HT-29 (cell line): Measurements from ENCODE around the gene NUCB2. TPM values are rescaled to one million over a fixed set of nuclear protein-coding genes. Genes with fewer than 3 reads are reported as not detected.

Source experiments
- DNase-seq: peaks from one replicate; pipeline ENCODE4 v3.0.0-alpha.2; 2015; ENCODE audit warnings: low spot score
- total RNA-seq: library from RNA; depleted of rRNA; stranded (reverse); fragments of >200 nt; shearing (Covaris generic); gene quantifications from 2 replicates; pipeline ENCODE4 v1.2.3, GENCODE V29; 2014

Gene NUCB2
- total RNA-seq, 1 experiment from 2014 or later = 9.5 TPM

DNA sequence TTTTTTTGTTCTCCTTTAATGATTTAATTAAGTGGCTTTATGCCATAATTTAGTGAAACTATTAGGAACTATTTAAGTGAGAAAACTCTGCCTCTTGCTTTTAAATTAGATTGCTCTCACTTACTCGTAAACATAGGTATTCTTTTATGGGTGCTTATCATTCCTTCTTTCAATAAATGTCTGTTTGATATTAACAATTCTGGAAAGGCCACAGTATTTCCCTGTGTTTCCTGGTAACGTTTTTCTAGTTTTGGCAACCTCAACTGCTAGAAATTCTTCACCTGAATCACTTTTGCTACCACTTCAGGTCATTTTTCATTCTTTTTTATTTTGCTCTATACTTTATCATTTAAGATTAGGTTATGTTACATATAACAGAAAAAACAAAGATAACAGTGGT is 55.1 kb downstream of the NUCB2 start:
- DNase-seq = peak; percentile 16

DNA sequence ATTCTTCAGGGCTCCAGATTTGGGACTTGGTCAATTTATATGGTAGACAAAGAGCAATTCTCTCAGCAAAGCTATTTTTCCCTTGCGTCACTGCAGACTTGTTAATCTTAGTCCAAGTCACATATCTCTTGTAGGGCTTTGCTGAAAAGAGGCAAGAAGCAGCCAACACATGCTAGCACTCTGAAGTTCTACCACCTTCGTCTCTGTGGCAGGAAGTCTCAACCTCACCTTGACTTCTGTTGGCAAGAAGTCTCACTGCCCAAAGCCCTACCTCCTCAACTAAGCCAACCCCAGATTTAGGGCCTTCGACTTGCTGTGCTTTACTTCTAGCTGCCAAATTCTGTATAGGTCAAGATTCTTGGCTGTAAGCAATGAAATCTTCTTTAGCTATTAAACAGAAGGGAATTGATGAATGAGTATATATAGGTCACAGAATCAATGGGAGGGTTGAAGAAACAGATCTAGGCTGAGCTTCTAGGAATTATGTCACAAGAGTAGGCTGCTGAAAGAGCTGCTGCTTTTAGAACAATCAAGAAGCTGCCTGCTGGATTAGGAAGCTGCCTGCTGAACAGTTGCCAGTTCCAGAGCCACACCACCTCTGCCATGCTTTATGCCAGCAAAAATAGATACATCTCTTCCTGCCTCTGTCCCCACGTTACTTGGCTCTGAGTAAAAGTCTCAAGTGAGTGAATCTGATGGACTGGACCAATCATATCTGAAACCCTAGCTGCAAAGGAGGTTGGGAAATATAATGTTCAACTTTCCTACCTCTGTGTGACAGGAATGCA is 57.5 kb downstream of the NUCB2 start:
- no peak for DNase-seq

DNA sequence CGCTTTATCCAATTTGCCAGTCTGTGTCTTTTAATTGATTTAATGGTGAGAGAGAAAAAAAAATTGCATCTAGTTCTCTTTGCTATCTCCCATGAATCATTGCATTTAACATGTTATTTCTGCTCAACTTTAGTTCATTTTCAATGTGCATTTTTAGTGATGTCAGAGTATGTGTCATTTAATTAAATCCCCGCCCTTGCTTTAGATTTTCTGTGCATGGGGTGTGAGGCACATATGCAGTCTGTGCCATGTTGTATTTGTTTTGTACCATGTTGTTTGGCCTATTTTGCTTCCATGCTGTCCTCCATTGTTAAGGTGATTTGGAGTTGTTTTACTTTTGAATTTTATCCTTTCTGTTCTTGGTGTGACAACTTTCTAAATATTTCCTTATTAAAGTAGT is 66.7 kb downstream of the NUCB2 start:
- no peak for DNase-seq

DNA sequence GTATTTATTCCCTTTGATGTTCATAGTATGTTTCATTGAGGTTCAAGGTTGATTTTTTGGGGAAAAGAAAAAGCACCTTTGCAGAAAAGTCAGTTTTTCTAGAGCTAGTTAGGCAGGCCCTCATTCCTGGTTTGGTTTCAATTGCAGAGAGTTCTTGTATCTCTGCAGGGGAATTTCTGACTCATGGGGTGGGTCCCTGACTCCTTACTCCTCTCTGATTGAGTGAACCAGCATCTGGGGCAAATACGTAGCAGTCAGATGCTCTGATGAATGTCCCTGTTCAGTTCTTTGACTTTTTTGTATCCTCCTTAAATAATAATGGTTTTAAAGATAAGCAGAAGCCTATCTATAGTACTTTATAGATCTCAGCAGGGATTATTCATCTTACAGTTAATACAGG is 67.4 kb downstream of the NUCB2 start:
- no peak for DNase-seq

DNA sequence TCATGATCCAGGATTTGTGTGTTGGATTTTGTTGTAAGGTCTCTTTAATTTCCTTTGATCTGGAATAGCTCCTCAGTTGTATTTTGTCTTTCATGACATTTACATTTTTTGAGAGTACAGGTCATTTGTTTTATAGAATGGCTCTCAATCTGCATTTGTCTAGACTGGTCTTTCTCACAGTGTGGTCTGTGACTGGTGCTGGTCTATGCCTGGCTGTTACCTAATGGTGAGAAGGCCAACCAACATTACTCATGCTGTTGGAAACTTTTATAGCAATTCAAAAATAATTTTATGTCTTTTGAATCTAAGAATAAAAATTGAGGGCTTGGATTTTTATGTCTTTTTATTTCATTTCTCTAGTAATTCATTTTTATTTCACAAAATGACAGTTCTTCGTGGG is 71.1 kb downstream of the NUCB2 start:
- DNase-seq = no peak

DNA sequence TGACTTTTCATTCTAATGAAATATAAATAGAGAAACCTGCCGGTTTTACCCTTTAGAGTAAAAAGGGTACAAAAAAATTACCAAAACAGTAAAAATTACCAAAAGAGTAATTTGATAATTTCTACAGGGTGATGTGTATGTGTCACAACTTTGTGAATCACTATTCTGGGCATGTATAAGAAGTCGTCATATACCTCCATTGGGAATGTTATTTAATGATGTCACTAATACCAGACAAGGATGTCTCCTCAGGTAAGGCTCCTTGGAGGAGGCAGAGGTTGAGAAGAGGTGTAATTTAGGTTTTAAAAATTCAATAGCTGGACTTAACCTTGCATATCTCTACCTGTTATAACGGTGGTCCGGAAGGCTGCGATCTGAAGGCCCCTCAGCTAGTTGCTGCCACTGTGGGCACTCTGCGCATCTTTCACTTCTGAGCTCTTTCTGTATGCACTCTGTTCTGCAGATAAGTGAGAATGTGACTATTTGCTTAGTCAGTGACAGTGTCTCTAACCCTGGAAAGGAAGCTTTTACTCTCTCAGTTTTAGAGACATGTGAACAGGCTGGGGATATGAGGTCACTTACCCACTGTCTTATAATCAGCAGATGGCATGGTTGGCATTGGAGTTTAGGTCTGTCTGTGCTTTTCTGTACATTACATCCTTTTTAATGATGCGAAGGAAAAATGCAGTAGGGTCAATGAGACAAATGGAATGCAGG is 74.1 kb downstream of the NUCB2 start:
- no peak for DNase-seq

DNA sequence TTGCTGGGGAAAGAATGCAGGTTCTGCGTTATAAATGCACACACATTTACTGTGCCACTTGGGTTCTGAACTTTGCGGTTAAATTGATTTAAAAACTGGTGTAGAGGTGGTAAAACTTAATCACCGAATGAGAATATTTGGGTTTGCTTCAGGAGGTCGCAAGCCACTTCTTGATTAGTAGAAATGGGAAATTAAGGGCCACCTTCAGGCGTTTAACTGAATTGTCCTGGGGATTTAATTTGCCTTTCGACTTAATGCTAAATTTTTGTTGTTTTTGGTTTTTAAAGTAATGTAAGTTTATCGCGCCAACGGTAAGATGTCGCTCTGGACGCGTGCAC is 74.6 kb downstream of the NUCB2 start:
- no peak for DNase-seq

DNA sequence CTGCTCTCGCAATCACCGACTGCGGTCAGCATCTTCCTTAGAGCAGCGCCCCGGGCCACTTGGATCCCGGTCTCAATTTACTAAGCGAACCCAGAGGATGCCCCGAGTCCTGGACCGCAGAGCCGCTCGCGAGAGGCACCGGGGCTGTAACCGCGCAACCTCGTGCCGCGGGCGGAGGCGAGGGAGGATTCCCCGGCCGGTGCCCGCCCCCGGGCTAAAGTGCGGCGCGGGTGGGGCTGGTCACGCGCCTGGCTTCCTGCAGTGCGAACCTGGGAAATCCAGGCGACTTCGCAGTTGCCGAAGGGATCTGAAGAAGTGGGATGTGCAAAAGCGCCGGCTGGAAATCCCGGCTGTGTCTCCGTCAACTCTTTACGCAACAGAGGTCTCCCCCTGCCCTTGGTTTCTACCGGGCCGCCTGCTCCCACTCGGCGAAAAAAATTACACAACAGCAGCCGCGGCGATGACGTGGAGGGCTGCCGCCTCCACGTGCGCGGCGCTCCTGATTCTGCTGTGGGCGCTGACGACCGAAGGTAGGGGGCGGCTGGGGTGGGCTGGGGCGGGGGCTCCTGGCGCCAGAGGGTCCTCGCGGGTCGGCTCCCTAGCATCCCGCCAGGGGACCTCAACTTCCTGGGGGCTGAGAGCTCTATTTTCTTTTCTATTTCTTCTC is 75.1 kb downstream of the NUCB2 start, which contains the start of gene NCR3LG1:
NCR3LG1 (plus strand) TSS at position 291 of the 667 bp plus-strand sequence; CDS start at position 461, 170 bp downstream.
- DNase-seq = peak; percentile 67

DNA sequence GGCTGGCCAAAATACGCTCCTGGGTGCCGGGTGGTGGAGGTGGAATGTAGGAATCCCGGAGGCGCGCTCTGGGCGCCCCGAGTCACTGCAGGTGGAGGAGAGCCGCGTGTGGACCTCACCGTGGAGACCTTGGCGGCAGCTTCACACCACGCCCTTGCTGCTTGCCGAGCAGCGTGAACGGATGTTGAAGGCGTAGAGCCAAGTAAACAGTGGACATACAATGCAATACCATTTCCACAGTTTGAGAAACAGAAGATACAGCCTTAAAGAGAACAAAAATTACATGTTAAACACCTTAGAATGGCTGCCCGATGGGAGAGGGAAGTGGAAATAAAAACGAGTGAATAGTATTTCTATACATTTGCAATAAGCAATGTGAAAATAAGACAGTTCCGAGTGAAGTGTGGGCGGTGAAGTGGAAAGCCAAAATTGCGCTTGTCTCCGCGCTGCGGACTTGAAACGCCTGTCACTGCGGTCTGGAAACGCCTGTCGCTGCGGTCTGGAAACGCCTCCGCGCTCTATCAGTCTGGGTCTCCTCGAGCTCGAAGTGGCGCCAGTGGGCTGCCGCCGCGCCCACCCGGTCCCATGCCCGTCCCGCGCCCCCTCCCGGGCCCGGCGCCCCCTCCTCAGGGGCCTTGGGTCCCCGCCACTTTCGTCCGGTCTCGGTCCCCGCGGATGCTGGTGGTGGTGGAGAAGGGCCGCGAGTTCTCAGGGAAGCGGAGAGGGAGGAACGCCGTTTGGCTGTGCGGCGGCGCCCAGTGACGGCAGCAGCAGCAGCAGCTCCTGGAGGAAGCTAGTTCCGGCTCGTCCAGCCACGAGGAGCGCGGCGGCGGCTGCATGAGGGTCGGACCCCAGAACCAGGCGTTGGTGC is 76.6 kb downstream of the NUCB2 start:
- DNase-seq = peak; percentile 76

DNA sequence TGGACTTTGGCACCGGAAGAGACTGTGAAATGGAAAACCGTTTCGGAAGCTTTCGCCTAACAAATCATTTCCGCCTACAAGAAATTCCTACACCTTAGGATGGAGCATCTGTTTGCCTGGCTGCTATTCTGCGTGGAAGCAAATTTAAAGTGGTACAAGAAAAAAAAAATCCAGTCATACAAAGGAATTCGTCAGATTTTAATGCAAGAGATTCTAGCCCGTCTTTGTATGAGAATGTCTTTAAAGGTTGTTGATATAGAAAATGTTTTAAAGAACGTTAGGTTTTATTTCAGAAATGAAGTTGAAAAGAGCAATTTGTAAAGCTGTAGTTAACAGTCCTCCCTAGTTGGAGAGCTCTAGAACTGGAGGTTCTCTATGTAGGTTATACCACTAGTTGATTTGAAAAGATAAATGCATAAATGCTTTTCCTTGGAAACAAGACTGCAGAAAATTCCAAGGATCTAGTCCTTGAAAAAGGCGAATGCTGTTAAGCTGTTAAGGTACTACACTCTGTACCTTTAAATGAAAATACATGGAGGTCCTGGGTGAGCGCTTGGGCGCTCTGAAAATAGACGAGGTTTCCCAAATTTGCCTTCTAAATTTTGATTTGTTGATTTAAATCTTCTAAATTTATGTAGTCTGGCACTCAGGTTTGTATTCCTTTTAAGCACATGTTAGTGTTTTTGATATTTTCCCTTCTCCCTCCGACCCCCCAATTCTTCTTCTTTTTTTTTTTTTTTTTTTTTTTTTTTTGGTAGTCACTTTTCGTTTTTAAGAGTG is 77.5 kb downstream of the NUCB2 start:
- peak; percentile 85 for DNase-seq

DNA sequence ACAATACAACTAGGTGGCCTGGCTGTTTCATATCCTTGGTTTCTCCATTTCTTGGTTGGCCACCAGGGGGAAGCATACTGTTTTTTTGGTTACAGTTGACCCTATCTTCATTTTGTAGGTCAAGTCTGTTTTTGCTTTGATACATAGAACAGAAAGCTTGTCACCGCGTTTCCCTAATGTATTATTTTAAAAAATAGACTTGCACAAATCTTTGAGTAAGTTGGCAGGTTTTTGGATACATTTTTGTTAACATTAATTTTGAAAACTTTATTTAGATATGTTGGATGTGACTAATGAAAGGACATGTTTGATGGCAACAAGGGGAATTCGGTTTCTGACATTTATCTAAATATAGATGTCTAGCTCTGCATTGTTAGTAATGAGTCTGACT is 78.1 kb downstream of the NUCB2 start:
- peak; percentile 88 for DNase-seq

DNA sequence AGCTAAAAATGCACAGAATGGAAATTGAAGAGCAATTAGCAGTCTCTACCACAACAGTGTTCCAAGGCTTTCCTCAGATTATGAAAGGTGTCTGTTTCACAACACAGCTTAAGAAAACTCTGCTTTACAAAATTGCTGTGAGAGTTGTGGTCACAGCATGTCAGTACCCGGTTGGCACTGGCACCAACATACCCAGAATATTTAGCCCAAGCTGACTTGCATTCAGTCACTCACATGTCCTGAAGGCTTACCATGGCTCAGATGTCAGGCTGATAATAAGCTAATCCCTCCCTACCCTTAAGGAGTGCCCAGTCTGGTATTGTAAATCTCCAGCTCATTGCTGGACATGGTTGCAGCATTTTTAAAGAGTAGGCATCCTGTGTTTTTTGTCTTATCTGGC is 90.0 kb downstream of the NUCB2 start:
- DNase-seq = no peak

DNA sequence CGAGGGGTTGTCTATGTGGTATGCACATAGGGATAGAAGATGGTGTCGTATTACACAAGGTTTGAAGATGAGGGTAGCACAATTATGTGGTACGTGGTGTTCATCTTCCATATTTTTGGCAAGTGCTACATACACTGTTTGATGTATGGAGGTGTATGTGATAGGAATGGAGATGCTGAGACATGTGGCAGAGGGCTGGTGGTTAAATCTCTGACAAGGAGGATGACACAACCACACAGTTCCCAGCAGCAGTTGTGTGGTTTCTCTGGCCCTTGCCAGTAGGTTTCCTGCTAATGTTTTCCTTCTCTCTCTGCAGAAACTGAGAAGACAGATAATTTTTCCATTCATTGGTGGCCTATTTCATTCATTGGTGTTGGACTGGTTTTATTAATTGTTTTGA is 92.0 kb downstream of the NUCB2 start:
- DNase-seq = no peak

DNA sequence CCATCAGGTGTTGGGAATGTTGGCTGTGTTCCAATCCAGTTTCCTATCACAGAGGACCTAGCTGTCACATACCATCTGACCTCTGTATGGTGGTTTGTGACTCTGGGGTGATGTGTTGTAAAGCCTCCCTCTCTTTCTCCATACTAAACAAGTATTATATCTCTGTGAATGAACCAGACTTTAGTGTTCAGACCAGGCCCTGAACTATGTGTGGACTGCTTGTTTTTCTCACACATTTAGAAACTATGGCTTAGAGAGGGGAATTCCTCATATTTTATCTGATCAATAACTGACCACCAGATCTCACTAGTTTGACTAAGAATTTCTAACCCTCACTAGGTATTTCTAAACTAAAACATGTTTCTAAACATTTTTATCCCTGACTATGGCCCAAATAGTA is 92.6 kb downstream of the NUCB2 start:
- DNase-seq = no peak

DNA sequence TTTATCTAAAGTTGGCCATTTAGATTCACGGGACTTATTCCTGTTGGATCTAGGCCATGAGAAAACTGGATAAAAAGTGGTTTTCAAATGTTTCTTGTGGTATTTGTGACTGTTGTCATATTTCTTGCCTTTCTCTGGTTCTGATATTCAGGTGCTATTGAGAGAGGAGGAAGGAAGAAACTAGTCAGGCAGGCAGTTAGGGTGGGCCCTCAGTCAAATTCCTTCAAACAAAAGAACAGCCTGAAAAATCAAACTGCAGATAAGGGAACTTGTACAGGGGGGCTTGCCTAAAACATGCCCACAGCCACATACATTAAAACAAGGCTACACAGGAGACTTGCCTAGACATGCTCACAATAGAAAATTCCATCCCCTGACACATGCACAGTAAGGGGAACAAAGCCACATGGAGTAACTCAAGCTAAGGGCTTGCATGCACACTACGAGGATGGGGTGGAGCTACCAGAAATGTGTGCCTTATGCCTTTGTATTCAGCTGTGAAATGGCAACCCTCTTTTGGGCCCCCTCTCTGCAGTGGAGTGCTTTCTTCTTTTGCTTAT is 93.2 kb downstream of the NUCB2 start:
- no peak for DNase-seq

DNA sequence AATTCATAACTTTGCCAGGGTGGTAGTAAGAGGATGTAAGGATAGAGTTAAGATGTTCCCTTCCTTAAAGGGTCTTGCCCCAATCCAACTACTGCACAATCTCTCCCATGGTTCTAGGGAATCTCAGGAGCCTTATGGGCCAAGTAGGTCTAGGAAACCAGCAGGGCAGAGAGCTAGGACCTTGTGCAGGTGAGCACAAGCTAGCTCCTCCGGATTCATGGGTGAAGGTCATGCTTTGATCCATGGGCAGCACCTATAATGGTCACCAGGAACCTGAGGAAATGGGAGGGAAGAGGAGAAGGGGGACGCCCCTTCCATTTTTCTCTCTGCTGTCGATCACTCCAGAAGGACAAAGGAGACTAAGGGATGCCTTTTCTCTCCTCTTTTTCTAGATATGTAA is 95.1 kb downstream of the NUCB2 start:
- no peak for DNase-seq

DNA sequence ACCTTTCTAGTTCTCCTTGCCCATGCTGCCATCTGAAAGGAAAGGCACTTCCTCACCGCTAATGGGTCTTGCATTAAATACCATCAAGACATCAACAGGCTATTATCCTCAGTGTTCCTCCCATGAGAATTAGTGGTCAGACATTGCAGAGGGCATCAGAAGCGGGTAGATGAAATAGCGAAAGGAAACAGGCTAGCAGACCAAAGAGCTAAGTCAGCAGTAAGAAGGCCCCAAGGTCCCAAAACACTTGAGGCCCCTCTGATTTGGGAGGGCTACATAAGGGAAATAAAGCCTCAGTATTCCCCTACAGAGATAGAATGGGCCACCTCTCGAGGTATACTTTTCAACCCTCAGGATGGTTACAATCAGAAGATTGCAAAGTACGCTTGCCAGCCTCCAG is 99.0 kb downstream of the NUCB2 start:
- no peak for DNase-seq

DNA sequence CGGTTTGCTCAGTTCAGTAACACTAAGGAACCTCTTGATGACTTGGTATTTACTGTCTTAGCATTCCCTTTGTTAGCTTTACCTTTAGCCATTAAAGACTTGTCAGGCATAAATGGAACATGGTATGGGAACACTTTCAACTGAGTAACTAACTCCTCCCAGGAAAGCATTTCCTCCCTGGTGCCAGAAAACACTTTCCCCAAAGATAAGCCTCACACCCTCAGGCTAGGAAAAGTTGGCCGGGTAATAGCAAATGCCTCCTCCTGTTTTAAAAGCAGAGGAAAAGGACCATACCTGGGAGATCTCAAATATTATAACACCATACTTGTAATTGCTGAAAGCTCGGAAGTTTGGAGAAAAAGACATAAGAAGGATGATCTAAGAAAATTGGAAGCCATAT is 100.0 kb downstream of the NUCB2 start:
- DNase-seq = no peak

DNA sequence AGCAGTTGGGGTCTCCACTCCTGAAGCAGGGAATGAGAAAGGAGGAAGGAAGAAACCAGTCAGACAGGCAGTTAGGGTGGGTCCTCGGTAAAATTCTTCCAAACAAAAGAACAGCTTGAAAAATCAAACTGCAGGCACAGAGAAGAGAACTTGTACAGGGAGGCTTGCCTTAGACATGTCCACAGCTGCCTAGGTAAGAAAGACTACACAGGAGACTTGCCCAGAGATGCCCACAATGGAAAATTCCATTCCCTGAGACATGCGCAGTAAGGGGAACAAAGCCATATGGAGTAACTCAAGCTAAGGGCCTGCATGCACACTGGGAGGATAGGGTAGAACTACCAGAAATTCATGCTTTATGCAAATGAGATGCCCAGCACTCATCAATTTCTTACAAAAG is 102.1 kb downstream of the NUCB2 start:
- no peak for DNase-seq

DNA sequence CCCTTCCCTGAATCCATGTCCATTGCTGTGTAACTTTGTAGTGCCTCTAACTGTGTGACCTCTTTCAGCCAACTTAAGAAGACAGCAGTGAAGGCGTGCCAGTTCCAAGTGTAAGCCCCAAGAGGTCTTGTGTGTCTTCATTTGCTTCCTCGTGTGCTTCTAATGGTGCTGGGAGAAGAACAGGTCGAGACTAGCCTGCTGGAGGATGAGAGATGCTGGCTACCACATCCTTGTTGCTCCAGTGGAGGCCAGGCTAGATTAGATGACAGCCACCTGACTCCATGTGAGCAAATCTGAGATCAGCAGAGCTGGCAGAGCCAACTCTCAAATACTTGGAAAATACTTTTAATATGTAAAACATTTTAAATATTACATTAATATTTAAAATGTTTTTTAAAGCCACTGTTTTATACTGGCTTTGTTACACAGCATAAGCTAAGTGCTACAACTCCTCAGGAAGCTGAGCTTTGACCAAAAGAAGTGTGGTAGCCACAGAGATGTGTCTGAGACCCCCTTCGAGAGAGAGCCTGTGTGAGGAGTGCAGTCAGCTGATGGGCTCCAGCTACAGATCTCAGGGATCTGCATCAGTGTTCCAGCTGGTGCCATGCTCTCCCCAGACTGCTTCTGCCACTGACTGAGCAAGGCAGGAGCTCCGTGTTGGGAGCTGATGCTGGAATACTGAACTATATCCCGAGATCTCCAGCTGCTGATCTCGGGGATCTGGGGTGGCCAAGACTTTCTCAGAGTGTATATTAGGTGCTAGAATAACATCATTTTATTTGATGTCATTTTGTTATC is 103.0 kb downstream of the NUCB2 start:
- no peak for DNase-seq
